ENCODE results near the gene SNHG17. TPM values are rescaled to one million over a fixed set of nuclear protein-coding genes. Genes with fewer than 3 reads are reported as not detected.
"Not testable (repeated sequence)": the region's sequence is repeated elsewhere in the genome, so short reads cannot be mapped to it uniquely, and the experiment has no call there.

The SNHG17 gene
- total and polyA plus RNA-seq, 12 donors, result 6.4 to 68.0 (median 22.3) TPM

DNA sequence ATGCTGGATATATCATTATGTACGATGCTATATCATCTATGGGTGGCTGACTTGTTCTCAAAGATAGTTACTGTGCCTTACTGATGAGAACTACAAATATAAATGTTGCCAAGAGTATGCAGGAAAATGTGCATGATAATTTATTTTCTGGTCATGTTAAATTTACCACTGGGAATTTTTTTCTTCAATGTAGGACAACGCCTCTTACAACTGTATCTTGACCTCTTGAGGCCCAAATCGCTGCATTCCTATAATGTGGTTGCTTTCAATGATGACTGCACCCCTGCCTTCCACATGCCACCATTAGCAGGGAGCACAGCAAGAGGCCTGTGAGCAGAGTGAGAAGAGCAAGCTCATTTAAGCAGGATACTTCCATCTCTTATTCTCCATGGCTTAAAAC, 31.9 kb upstream of the SNHG17 start:
- no peaks in the 10 kb centered on the region for H3K27me3 ChIP-seq
- DNase-seq, result no peak
- H3K27ac ChIP-seq, result no peak overlapping the region
- H3K9me3 ChIP-seq (replicated peaks in 1 of 3), result no peaks in the 10 kb centered on the region
- H3K4me1 ChIP-seq (replicated peaks in 1 of 2), result no peaks in the 10 kb centered on the region
- TF ChIP-seq, protein P1, sequence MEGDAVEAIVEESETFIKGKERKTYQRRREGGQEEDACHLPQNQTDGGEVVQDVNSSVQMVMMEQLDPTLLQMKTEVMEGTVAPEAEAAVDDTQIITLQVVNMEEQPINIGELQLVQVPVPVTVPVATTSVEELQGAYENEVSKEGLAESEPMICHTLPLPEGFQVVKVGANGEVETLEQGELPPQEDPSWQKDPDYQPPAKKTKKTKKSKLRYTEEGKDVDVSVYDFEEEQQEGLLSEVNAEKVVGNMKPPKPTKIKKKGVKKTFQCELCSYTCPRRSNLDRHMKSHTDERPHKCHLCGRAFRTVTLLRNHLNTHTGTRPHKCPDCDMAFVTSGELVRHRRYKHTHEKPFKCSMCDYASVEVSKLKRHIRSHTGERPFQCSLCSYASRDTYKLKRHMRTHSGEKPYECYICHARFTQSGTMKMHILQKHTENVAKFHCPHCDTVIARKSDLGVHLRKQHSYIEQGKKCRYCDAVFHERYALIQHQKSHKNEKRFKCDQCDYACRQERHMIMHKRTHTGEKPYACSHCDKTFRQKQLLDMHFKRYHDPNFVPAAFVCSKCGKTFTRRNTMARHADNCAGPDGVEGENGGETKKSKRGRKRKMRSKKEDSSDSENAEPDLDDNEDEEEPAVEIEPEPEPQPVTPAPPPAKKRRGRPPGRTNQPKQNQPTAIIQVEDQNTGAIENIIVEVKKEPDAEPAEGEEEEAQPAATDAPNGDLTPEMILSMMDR (IDR thresholded peaks at IDR 0.05), result no peak
- no peak for TF ChIP-seq POLR2A (IDR thresholded peaks at IDR 0.05)
- H3K36me3 ChIP-seq (replicated peaks in 1 of 2), result no peaks in the 10 kb centered on the region
- no peak overlapping the region for H3K4me3 ChIP-seq
- 69 to 82% (median 74%) methylated on average over 3 of the region's 3 CpGs for WGBS, 4 donors
- intact Hi-C loops (cut with DNase I), result no loop called here

DNA sequence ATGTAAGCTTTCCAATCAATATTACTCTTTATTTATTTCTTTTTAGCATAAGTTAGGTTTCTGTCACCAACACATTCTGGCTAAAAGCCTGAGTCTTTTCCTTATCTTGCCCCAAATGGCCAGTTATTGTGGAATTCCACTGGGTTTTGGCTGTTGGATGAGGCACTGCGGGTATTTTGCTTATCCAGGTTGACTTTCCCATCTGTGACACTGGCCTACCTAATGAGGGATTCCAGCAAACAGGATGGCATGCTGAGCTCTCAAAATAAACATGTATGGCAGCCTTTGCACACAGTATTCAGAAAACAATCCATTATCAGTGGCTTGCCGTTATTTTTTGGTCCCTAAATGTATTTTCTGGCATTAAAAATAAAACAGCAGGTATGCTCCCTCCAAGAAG, 31.0 kb upstream of the SNHG17 start:
- no peak for DNase-seq
- H3K9me3 ChIP-seq (replicated peaks in 1 of 3), result no peaks in the 10 kb centered on the region
- no peak overlapping the region for H3K27ac ChIP-seq
- H3K4me3 ChIP-seq, result no peak overlapping the region
- H3K36me3 ChIP-seq (replicated peaks in 1 of 2), result no peaks in the 10 kb centered on the region
- TF ChIP-seq, protein P1 (IDR thresholded peaks at IDR 0.05), result no peak
- TF ChIP-seq POLR2A (IDR thresholded peaks at IDR 0.05), result no peak
- no peaks in the 10 kb centered on the region for H3K4me1 ChIP-seq (replicated peaks in 1 of 2)
- H3K27me3 ChIP-seq, result no peaks in the 10 kb centered on the region
- 72 to 80% (median 77%) methylated on average over 2 of the region's 2 CpGs for WGBS, 4 donors
- intact Hi-C loops (cut with DNase I), result no loop called here

DNA sequence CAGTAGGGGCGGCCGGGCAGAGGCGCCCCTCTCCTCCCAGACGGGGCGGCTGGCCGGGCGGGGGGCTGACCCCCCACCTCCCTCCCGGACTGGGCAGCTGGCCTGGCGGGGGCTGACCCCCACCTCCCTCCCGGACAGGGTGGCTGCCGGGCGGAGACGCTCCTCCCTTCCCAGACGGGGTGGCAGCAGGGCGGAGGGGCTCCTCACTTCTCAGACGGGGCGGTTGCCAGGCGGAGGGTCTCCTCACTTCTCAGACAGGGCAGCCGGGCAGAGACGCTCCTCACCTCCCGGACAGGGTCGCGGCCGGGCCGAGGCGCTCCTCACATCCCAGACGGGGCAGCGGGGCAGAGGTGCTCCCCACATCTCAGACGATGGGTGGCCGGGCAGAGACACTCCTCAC, 26.4 kb upstream of the SNHG17 start:
- H3K36me3 ChIP-seq (replicated peaks in 1 of 2); H3K4me3 ChIP-seq; H3K27me3 ChIP-seq; H3K4me1 ChIP-seq (replicated peaks in 1 of 2); H3K9me3 ChIP-seq (replicated peaks in 1 of 3); intact Hi-C loops (cut with DNase I); H3K27ac ChIP-seq: not testable (repeated sequence)
- 89 to 93% methylated on average over 28 to 30 of the region's 30 CpGs; no CpG with 5 or more reads in 2 of the 4 donors for WGBS, 4 donors
- DNase-seq, result peak in 1 of 7 donors; percentile 33

DNA sequence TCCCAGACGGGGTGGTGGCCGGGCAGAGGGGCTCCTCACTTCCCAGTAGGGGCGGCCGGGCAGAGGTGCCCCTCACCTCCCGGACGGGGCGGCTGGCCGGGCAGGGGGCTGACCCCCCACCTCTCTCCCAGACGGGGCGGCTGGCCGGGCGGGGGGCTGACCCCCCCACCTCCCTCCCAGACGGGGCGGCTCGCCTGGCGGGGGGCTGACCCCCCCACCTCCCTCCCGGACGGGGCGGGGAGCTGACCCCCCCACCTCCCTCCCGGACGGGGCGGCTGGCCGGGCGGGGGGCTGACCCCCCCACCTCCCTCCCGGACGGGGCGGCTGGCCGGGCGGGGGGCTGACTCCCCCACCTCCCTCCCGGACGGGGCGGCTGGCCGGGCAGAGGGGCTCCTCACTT, 26.0 kb upstream of the SNHG17 start:
- DNase-seq; H3K4me3 ChIP-seq; H3K9me3 ChIP-seq (replicated peaks in 1 of 3); H3K27me3 ChIP-seq; H3K4me1 ChIP-seq (replicated peaks in 1 of 2); H3K36me3 ChIP-seq (replicated peaks in 1 of 2); intact Hi-C loops (cut with DNase I); H3K27ac ChIP-seq: not testable (repeated sequence)
- 86 to 88% methylated on average over 11 to 21 of the region's 33 CpGs; no CpG with 5 or more reads in 2 of the 4 donors for WGBS, 4 donors

DNA sequence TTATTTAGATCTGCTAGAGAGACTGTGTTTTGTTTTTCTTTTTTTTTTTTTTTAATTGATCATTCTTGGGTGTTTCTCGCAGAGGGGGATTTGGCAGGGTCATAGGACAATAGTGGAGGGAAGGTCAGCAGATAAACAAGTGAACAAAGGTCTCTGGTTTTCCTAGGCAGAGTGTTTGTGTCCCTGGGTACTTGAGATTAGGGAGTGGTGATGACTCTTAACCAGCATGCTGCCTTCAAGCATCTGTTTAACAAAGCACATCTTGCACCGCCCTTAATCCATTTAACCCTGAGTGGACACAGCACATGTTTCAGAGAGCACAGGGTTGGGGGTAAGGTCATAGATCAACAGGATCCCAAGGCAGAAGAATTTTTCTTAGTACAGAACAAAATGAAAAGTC, 25.5 kb upstream of the SNHG17 start:
- 9 to 29% (median 13%) methylated on average over 1 of the region's 2 CpGs for WGBS, 4 donors

DNA sequence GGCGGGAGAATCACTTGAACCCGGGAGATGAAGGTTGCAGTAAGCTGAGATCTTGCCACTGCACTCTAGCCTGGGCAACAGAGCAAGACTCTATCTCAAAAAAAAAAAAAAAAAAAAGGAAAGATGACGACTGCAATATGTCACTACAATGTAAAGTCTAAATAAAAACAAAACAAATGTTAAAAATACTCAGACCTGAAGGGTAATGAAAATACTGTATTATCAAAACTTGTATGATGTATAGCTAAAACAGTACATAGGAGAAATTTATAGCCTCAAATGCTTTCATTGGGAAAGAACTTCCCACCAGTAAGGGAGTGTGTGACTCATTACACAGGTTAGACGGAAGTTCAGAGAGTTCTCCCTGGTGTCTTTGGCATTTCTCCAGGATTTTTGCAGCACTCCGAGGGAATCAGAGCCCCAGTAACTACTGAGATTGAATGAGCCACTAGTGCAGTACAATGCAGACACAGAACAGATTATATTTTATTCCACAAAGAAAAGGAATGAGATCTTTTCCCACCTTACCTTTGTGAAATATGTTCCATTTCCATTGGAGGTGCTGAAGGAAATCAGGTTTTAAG, 25.0 kb upstream of the SNHG17 start:
- Histone ChIP-seq H3K27me3 (no peaks in the 10 kb centered on the region), H3K36me3 (replicated peaks in 1 of 2) (no peaks in the 10 kb centered on the region), H3K27ac (no peak overlapping the region), H3K4me1 (replicated peaks in 1 of 2) (peaks cover 0 to 5% of the 10 kb centered on the region in 2 donors), H3K4me3 (no peak overlapping the region), H3K9me3 (replicated peaks in 1 of 3) (no peaks in the 10 kb centered on the region)
- WGBS, 4 donors, result 35 to 43% (median 36%) methylated on average over 5 of the region's 5 CpGs
- TF ChIP-seq POLR2A (IDR thresholded peaks at IDR 0.05), result no peak
- TF ChIP-seq, protein P1 (IDR thresholded peaks at IDR 0.05), result no peak
- DNase-seq, result peak in 6 of 7 donors; percentile 33 to 62 (median 57)
- intact Hi-C loops (cut with DNase I), result no loop called here

More for the DNA sequence above, 25.5 kb upstream of the SNHG17 start:
- H3K9me3 ChIP-seq (replicated peaks in 1 of 3); intact Hi-C loops (cut with DNase I); DNase-seq; H3K4me1 ChIP-seq (replicated peaks in 1 of 2); H3K4me3 ChIP-seq; H3K27ac ChIP-seq; H3K27me3 ChIP-seq; H3K36me3 ChIP-seq (replicated peaks in 1 of 2): not testable (repeated sequence)
